GM12874 (cell line): ENCODE data around the gene TFAP2C.

ENCODE experiments used
- CTCF ChIP-seq: IDR thresholded peaks from 2 replicates; pipeline ENCODE4 v1.5.1; 2011; ENCODE audit warnings: low read depth, mild to moderate bottlenecking, control low read depth, low read length, moderate library complexity; ENCODE audit not compliant: insufficient read depth

TFAP2C gene

GRCh38 chr20:56628873-56629463 is at the start of gene TFAP2C:
Gene TFAP2C, plus strand, starts transcription at chr20:56629306. Its CDS starts 239 bp downstream, at chr20:56629545.
- no peak for TF ChIP-seq CTCF

GRCh38 chr20:56580226-56580625 is 48.9 kb upstream of the TFAP2C start:
- TF ChIP-seq CTCF: no peak

GRCh38 chr20:56581701-56582100 is 47.4 kb upstream of the TFAP2C start:
- TF ChIP-seq CTCF: no peak

- TF ChIP-seq CTCF: no peak
Observed at GRCh38 chr20:56582542-56582941, 46.6 kb upstream of the TFAP2C start.

- no peak for TF ChIP-seq CTCF
Observed at GRCh38 chr20:56584916-56585315, 44.2 kb upstream of the TFAP2C start.

GRCh38 chr20:56587307-56588041 is 41.6 kb upstream of the TFAP2C start:
- TF ChIP-seq CTCF: no peak

- no peak for TF ChIP-seq CTCF
Observed at GRCh38 chr20:56588996-56589395, 40.1 kb upstream of the TFAP2C start.
